GM11168 (cell line): ENCODE measurements around the gene ZFP64.
"Not testable (repeated sequence)": the region's sequence is repeated elsewhere in the genome, so short reads cannot be mapped to it uniquely, and the experiment has no call there.

Experiments
- in situ Hi-C: fragments of 300-500 bp; cut with MboI; formaldehyde crosslinking; loops from one replicate; pipeline ENCODE4 v1.12.0; 2022; ENCODE audit warnings: low sequenced_read_pairs; ENCODE audit not compliant: unreplicated experiment

Gene ZFP64

GRCh38 chr20:52207020-52207810, 15.6 kb upstream of the ZFP64 start:
- in situ Hi-C loops, result no loop called here

DNA sequence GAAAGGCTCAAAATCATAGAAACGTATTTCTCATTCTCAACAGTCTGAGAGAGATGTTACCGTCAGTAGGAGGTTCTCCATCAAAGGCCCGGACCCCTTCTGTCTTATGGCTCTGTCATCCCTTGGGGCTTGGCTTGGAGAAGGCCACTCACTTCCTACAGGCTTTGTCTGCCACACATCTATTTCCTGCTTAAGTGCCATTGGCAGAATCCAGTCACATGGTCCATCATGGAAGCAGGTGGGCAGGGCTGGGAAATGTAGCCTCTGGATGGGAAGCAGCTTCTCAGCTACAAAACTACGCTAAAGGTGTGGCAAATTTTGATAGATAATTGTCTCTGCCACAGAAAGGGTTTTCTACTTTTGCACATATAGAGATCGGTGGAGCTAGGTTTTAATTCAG, 12.6 kb upstream of the ZFP64 start:
- in situ Hi-C loops, result no loop called here

DNA sequence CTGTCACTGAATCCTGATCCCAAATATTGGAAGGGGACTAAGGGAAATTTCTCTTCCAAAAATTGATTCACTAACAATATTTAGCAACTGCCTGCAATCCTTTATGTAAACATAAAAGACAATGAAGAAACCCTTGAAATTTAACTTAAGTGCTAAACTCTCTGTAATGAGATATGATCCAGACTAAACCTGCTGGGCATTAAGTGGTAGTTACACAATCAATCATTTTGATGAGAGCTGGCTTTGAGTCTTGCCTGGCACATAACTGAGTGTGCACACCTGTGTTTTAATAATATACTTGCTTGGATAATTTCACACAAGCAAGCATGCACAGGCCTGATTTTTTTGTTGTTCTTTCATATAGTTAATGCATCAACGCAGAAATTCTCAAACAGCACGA, 9.8 kb upstream of the ZFP64 start:
- in situ Hi-C loops, result no loop called here

- in situ Hi-C loops, result no loop called here
Observed at GRCh38 chr20:52200870-52201269, 9.3 kb upstream of the ZFP64 start.

DNA sequence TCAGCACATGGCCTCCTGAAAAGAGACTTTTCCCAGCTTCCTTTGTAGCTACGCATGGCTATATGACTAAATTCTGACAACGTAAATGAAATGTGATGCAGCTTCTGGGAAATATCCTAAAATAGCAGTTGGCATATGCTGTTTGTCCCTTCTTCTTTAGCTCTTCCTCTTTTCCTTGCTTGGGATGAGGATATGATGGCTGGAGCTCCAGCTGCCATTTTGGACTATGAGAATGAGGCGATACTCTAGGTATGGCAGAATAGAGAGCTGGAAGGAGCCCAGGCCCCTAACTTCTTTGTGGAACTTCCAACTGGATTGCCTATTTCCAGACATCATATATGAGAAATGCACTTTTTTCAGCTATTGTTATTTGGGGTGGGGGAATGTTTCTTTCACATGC, 5.3 kb upstream of the ZFP64 start:
- in situ Hi-C loops, result no loop called here

GRCh38 chr20:52193886-52194545, 2.4 kb upstream of the ZFP64 start:
- in situ Hi-C loops, result no loop called here

DNA sequence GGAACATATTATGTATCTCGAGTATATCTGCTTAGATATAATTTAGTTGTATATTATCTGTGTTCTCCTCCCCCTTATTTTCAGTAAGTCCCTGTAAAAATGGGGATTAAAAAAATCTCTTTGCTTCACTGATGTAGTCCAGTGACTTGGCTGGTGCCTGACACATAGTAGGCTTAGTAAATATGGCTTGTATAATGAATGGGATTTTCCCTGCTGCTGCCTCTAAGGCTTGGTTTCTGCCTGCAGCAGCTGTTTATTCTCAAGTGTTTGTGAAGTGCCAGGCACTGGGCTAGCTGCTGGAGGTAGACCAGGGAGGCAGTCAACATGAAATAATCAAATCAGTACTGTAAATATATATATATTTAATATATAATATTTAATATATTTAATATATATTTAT, 1.6 kb upstream of the ZFP64 start:
- in situ Hi-C loops, result no loop called here

- in situ Hi-C loops, result not testable (repeated sequence)
Observed at GRCh38 chr20:52192719-52193007, 1.1 kb upstream of the ZFP64 start.

DNA sequence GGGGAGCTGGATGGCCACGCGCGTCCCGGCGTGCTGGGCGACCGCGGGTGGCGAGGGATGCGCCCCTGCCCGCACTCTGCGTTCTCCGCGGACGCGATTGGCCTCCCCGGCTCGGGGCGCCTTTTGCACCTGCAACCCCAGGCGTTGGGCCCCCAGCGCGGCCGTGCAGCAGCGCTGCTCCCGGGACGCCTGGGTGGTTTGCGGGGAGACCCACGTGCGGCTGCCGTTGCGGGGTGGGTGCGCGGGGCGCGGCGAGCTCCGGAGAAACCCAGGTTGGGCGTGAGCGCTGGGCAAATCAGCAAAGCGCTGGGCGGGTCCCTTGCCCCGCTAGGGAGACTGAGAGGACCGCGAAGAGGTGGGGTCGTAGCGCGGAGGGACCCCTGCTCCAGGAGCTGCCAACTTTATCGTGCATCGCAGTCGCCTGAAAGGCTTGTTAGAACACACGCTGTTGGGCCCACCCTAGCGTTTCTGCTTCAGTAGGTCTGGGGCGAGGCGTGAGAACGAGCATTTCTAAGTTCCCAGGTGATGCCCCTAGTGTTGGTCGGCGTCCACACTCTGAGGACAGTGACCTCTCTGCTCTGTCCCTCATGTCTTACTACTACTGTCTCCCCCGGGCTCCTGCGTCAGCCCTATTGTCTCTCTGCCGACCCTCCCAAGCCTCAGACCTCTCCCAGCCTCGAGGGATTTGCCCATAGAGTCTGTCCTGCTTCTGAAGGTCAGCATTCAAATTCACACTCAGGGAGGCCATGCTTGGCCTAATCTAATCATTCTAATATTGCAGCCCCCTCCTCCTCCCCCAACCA, 538 bp upstream of the ZFP64 start:
- in situ Hi-C loops, result no loop called here

DNA sequence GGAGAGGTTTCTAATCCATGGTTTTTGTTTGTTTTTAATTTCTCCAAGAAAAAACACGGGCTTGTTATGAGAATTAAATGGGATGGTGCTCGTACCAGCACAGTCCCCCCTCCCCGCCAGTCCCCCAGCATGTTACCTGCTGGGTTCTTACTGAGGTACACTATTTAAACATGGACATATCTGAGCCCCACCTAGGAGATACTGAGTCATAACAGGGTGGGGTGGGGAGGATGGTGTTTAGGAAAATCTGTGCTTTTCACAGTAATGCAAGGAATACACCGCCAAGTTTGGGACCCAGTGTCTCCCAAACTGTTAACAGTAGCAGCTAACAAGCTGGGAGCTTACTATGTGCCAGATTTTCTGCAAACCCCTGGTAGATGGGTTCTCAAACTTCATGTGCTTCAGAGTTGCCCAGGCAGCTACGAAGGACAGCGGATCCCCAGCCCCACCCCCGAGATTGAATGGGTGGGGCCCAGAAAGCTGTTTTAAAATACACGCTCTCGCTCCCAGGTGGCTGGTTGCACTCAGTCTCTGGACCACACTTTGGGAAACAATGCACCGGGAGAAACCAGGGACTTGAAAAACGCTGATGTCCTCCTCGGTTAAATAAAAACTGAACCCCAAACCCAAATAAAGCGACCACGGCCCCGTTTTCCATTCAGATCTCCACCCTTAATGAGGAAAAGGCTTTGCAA, 995 bp downstream of the ZFP64 start:
- in situ Hi-C loops, result no loop called here

GRCh38 chr20:52181766-52182165, 9.8 kb downstream of the ZFP64 start:
- in situ Hi-C loops, result no loop called here

GRCh38 chr20:52180180-52180840, 11.3 kb downstream of the ZFP64 start:
- in situ Hi-C loops, result no loop called here

GRCh38 chr20:52179331-52180179, 12.0 kb downstream of the ZFP64 start:
- in situ Hi-C loops, result no loop called here

- in situ Hi-C loops, result no loop called here
Observed at GRCh38 chr20:52178691-52179090, 12.9 kb downstream of the ZFP64 start.

- in situ Hi-C loops, result no loop called here
Observed at GRCh38 chr20:52175840-52176239, 15.7 kb downstream of the ZFP64 start.

DNA sequence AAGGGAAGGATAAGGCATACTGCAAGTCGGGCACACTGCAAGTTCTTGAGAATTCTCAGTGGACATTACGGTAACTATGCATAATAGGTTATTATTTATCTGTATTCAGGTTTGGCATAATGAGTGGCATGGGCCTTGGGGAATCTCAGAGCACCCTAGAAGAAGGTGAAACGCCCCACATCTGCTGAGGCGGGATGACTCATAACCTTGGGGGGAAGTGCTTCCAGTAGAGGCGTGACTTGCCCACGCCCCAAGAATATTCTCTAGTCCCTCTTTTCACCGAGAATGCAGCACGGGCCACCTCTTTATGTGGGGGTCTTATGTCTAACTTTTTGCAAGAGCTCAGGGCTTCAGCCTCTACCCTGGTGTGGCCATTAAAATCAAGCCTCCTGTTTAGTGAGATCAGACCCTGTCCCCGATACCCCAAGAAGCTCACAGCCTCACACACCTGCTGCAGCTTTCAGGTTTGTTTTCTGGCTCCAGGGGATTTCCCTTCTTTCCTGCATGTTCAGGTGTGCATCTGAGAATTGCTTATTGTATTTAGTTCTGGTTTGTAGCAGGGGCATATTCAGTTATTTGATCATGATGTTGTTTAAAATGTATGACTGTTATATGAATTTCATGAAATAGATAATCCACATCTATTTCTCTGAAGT, 19.1 kb downstream of the ZFP64 start:
- in situ Hi-C loops, result no loop called here

- in situ Hi-C loops, result no loop called here
Observed at GRCh38 chr20:52171025-52171424, 20.6 kb downstream of the ZFP64 start.

- in situ Hi-C loops, result no loop called here
Observed at GRCh38 chr20:52168116-52168515, 23.5 kb downstream of the ZFP64 start.
